Pulmonary artery endothelial cell (primary cell): ENCODE data around the gene GPR50. TPM values are rescaled to one million over a fixed set of nuclear protein-coding genes. Genes with fewer than 3 reads are reported as not detected.

Experiments used
- DNase-seq: peaks from one replicate; pipeline ENCODE4 v3.0.0-alpha.2; 2011; ENCODE audit warnings: low read depth, low spot score
- total RNA-seq: library from RNA; depleted of rRNA; stranded (reverse); fragments of >200 nt; gene quantifications from 2 replicates; pipeline ENCODE4 v1.2.3, GENCODE V29; 2014

The GPR50 gene
- total RNA-seq, 1 donor from 2014 or later: not detected

DNA sequence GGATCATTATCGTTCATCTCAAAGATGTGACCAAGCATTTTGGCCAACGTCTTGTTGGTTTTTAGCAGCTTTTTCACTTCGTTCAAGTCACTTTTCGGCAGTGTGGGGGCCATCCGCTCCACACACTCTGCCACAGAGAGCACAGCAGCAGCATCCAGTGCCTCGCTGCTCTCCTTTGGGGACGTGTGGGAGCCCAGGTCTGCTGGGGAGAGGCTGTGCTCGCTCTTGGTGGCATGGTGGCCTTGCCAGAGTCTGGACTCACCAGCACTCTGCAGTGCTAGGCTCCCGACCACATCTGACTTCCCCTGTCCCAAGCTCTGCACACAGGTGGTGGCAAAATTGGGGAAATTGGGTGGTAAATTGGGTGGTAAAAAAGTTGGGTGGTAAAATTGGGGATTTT lies 50.6 kb downstream of the GPR50 start:
- no peak for DNase-seq

DNA sequence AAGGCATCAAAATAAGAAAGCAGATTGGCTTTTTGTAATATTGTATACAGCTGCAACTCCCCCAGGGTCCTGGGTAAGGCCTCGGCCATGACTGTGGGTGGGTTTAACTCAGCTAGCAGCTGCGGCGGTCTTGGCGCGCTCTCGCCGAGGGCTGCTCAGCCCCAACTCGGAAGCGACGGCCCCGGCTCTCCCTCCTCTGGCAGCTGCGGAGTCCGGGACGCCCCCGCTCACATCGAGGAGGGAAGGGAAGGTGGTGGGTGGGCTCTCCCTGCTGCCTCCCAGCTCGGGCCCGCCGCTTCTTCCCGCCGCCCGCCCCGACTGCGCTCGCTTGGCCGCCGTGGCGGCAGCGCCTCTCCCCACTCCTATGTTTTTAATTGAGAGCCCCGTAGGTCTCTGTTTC lies 51.2 kb downstream of the GPR50 start:
- no peak for DNase-seq

DNA sequence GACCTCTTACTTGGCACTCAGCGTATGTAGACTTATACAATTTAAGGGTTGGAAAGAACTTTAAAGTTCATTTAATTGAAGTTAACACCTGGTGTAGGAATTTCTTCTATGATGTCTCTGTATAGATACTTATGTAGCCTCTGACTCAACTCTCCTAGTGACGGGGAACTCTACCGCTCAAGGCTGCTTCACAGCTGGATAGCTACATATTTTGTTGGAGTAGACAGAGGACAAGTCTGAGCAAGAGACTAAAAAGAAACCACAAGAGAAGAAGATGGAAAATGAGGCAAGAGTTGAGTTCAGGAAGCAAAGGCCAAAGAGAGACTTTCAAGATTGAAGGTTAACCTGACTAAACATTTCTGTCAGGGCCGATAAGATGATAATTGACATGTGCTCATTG lies 52.6 kb downstream of the GPR50 start:
- DNase-seq: no peak

Other genes with a start within 250 kb of the GPR50 start
- gene HMGB3, start 193.2 kb upstream of the GPR50 start, total RNA-seq: 33.2 and 40.7 TPM in 2 replicates
- 70.7 and 77.1 TPM in 2 replicates for gene VMA21, start 220.6 kb downstream of the GPR50 start, total RNA-seq